LNCaP clone FGC (cell line): ENCODE measurements around the gene TSC22D3.

Source experiments
- DNase-seq: peaks from one replicate; pipeline ENCODE4 v3.0.0-alpha.2; 2011; ENCODE audit warnings: low read depth
- H3K4me3 ChIP-seq: 2 replicates; pipeline ENCODE4 v1.5.1; 2011; ENCODE audit warnings: mild to moderate bottlenecking, low read depth, low read length, control low read depth
- CTCF ChIP-seq: IDR thresholded peaks from 2 replicates; pipeline ENCODE4 v1.5.1; 2012; ENCODE audit warnings: mild to moderate bottlenecking; ENCODE audit not compliant: control insufficient read depth, insufficient read depth; ENCODE audit errors: extremely low read depth

Gene TSC22D3

GRCh38 chrX:107741404-107741790 lies 34.2 kb downstream of the TSC22D3 start:
- no peak for TF ChIP-seq CTCF
- no peak for DNase-seq
- H3K4me3 ChIP-seq = no peak overlapping the region

DNA sequence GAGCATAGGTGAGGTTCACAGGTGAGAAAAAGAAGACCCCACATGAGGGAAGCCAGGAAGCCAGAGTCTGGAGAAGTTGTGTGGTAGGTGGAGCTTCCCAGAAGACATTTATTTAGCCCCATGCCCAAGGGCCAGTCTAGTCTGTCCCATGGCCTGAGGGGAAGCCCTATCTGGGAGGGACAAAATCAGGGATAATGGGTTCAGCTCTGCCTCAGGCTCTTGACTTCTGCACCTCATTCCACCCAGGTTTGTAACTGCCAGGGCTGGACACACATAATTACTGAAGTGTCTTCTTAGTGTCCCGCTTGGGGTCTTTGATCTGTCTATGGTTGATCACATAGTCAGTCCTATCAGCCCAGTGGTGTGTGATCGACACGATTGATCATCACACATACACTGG lies 36.0 kb downstream of the TSC22D3 start:
- H3K4me3 ChIP-seq = no peak overlapping the region
- TF ChIP-seq CTCF = no peak
- no peak for DNase-seq

DNA sequence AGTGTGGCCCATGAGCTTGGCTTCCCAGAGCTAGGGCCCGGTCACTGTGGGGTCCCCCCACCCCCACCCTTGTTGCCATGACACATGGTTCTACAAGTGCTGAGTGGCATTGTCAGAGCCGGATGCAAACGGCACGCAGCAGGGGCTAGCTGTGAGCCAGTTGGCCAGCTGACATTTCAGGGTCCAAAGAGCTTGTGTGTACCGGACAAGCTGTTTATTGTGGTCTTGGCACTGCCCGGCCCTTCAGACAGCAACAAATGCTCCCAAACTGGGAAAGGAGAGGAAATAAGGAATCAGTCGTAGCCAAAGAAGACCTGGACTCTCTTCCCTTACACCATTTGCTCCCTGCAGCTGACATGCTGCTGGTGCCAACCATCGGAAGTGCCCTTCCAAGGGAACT lies 36.8 kb downstream of the TSC22D3 start:
- no peak overlapping the region for H3K4me3 ChIP-seq
- no peak for DNase-seq
- TF ChIP-seq CTCF = no peak

DNA sequence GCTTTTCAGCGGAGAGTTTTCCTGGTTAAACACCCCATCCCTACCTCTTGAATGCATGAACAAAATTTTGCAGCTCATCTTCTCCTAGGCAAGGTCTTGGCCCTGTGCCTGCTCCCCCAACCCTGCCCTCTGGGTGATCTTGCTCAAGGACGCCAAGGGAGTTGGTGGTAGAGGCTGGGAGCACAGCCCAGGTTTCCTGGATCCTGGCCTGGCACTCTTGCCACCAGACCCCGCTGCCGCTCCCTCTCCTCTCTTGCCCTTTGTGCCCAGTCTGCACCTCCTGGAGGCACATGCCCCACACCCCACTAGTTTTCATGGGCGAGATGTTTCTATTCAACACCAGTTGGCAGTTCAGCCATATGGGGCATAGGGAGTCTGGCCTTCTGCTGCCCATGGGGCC lies 37.3 kb downstream of the TSC22D3 start:
- TF ChIP-seq CTCF = no peak
- DNase-seq = no peak
- no peak overlapping the region for H3K4me3 ChIP-seq

DNA sequence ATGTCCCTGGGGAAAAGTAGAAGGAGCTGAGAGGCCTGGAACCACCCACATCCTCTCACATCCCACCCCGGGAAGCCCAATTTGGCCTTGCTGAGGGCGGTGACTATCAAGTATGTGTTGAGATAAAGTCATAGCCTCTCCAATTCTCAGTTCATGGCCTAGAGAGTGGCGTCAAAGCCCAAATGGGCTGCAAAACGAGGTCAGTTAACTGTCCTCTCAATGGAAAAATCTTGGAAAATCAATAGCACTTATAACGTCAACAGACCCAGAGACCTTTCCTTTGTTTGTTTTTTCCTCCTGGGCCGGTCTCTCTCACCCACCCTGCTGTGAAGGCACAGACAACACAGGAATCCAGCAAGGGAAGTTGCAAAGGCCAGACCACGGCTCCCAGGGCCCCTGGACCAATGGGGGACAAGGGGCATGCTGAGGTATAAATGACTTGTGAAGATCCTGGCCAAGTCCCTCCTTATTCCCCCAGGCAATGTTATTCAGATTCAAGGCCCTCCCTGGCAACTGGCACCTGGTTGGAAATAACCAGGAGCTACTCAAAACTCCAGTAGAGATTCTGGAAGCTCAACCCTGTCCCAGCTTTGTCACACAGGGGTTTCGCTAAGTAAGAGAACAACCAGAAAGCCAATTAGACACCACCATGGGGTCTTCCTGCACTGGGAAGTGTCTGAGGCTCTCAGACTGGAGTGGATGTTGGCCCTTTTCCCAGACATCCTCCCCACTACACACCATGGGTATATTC lies 38.6 kb downstream of the TSC22D3 start:
- no peak overlapping the region for H3K4me3 ChIP-seq
- no peak for DNase-seq
- no peak for TF ChIP-seq CTCF

- no peak for DNase-seq
- no peak overlapping the region for H3K4me3 ChIP-seq
- no peak for TF ChIP-seq CTCF
Measured at GRCh38 chrX:107734646-107735045, 40.9 kb downstream of the TSC22D3 start.

GRCh38 chrX:107733686-107734085 lies 41.9 kb downstream of the TSC22D3 start:
- no peak for TF ChIP-seq CTCF
- H3K4me3 ChIP-seq = no peak overlapping the region
- no peak for DNase-seq
